ENCODE measurements around the gene LYSET. TPM values are rescaled to one million over a fixed set of nuclear protein-coding genes. Genes with fewer than 3 reads are reported as not detected.

The LYSET gene
- total and polyA plus RNA-seq, 9 of the 15 experiments (the other 6 are each of a cell fraction or from before 2014, with no cell fraction given), result 7.6 to 36.6 (median 15.9) TPM

GRCh38 chr14:93199031-93199430 is 13.9 kb downstream of the LYSET start:
- Histone ChIP-seq H3K79me2 (ENCODE audit: control insufficient read depth, insufficient read depth, low read length) (peaks cover 7% of the 10 kb centered on the region; the same call in 1 of the 3 replicates), H3K9ac (ENCODE audit: insufficient read depth in 1 of 2, low read depth in 2 of 2, low read length in 2 of 2) (no peak overlapping the region), H3K4me2 (ENCODE audit: insufficient read depth, low read length) (no peak overlapping the region), H3K27me3 (ENCODE audit: control insufficient read depth in 2 of 2, insufficient read depth in 2 of 2, low read length in 2 of 2) (no peaks in the 10 kb centered on the region), H2AFZ (ENCODE audit: low read depth, low read length) (no peak overlapping the region), H3K4me3 (no peak overlapping the region), H3K27ac (ENCODE audit: extremely low read depth, low read depth, low read length) (no peak overlapping the region), H3K9me1 (ENCODE audit: control insufficient read depth, insufficient read depth, low read length) (no peaks in the 10 kb centered on the region), H3K9me3 (replicated peaks; ENCODE audit: control insufficient read depth, insufficient read depth, low read depth, low read length) (no peaks in the 10 kb centered on the region), H4K20me1 (replicated peaks; ENCODE audit: control insufficient read depth, insufficient read depth, low read length) (no peaks in the 10 kb centered on the region), H3K4me1 (replicated peaks in 1 of 2; ENCODE audit: control insufficient read depth in 2 of 2, insufficient read depth in 2 of 2, low read length in 2 of 2) (no peaks in the 10 kb centered on the region), H3K36me3 (ENCODE audit: control insufficient read depth, insufficient read depth, low read length) (peaks cover 12% of the 10 kb centered on the region; the same call in 1 of the 3 replicates)
- FAIRE-seq (no peak), ATAC-seq (no peak), DNase-seq (ENCODE audit: extremely low read depth in 1 of 4, low spot score in 3 of 4) (no peak)
- intact Hi-C loops (cut with micrococcal nuclease) (no loop called here), in situ Hi-C loops (cut with MboI) (no loop called here)
- ChIA-PET CTCF (ENCODE audit: low intra/inter-chr PET ratio) (no interaction called here), POLR2A (no interaction called here)
- BruUV-seq (replicated peaks), result no TSS peak
- WGBS (ENCODE audit: insufficient coverage, low coverage, missing lambda C conversion rate), result 67% methylated on average over 1 of the region's 4 CpGs
- TF ChIP-seq SMARCB1 (IDR thresholded peaks at IDR 0.05; ENCODE audit: insufficient read length, low read depth) (no peak), CUX1 (CRISPR knock-in tag; IDR thresholded peaks at IDR 0.05) (no peak), ZNF347 (CRISPR knock-in tag; IDR thresholded peaks at IDR 0.05; ENCODE audit: low read depth) (no peak), E2F6 (IDR thresholded peaks at IDR 0.05; ENCODE audit: borderline replicate concordance in 1 of 2, extremely low read depth in 1 of 2, insufficient read depth in 1 of 2, insufficient read length in 1 of 2, low read depth in 1 of 2, low read length in 1 of 2, poor library complexity in 1 of 2, severe bottlenecking in 1 of 2) (no peak), SMARCC2 (IDR thresholded peaks at IDR 0.05; ENCODE audit: low read depth) (no peak), ARID3B (CRISPR knock-in tag; IDR thresholded peaks at IDR 0.05; ENCODE audit: borderline replicate concordance) (no peak), FOXP4 (CRISPR knock-in tag; IDR thresholded peaks at IDR 0.05; ENCODE audit: borderline replicate concordance) (no peak), ZFX (CRISPR knock-in tag; IDR thresholded peaks at IDR 0.05) (no peak), IFI16 (CRISPR knock-in tag; IDR thresholded peaks at IDR 0.05) (no peak), PHB2 (IDR thresholded peaks at IDR 0.05; ENCODE audit: low read depth) (no peak)

Data from K562 (cell line).